Naive thymus-derived CD4-positive, alpha-beta T cell (primary cell): Measurements from ENCODE around the gene PYDC2. TPM values are rescaled to one million over a fixed set of nuclear protein-coding genes. Genes with fewer than 3 reads are reported as not detected.

Source experiments
- ATAC-seq: fragments of 150-1000 bp; cut with Tn5 transposase; 2 replicates; pipeline ENCODE4 v1.10.0; 2021; ENCODE audit warnings: mild to moderate bottlenecking, moderate library complexity
- CTCF ChIA-PET: fragments of 350-600 bp; sonication (Branson Sonifier 250); formaldehyde crosslinking; loops from one replicate; lab custom pipeline; 2021; ENCODE audit warnings: antibody characterized with exemption; lab: Charles Lee
- POLR2A ChIA-PET: fragments of 350-600 bp; sonication (Branson Sonifier 250); formaldehyde crosslinking; loops from one replicate; lab custom pipeline; 2021; ENCODE audit warnings: antibody characterized with exemption, inconsistent platforms; lab: Charles Lee
- DNase-seq, 9 donors: peaks; one replicate each; pipeline versions ENCODE4 v3.0.0 to v3.0.0-alpha.2; 2020 to 2022; ENCODE audit warnings: mixed read lengths in 1 of 9
- H3K27ac ChIP-seq: one replicate; pipeline ENCODE4 v1.7.0; 2013; ENCODE audit warnings: mild to moderate bottlenecking, low read depth, low read length, moderate library complexity
- H3K27me3 ChIP-seq, 2 donors: one replicate each; pipeline ENCODE4 v1.7.0; 2013; ENCODE audit warnings: low read length in 2 of 2, mild to moderate bottlenecking in 2 of 2, moderate library complexity in 2 of 2; ENCODE audit not compliant: control insufficient read depth in 2 of 2, insufficient read depth in 2 of 2
- H3K36me3 ChIP-seq, 3 experiments: 1 replicate in 2 of 3; 2 replicates in 1 of 3; pipeline ENCODE4 v1.7.0; 2013; ENCODE audit warnings: low read length in 3 of 3, mild to moderate bottlenecking in 3 of 3, moderate library complexity in 1 of 3; ENCODE audit not compliant: insufficient read depth in 3 of 3, control insufficient read depth in 2 of 3
- H3K4me1 ChIP-seq, 2 donors: one replicate each; pipeline ENCODE4 v1.7.0; 2013; ENCODE audit warnings: low read length in 2 of 2, mild to moderate bottlenecking in 2 of 2, moderate library complexity in 1 of 2; ENCODE audit not compliant: control insufficient read depth in 2 of 2, insufficient read depth in 2 of 2
- H3K4me3 ChIP-seq: 2 replicates; pipeline ENCODE4 v1.7.0; 2013; ENCODE audit warnings: mild to moderate bottlenecking, low read length
- H3K9me3 ChIP-seq, 3 experiments: 1 replicate in 2 of 3; 2 replicates in 1 of 3; pipeline ENCODE4 v1.7.0; 2013; ENCODE audit warnings: low read length in 3 of 3; ENCODE audit not compliant: control insufficient read depth in 2 of 3
- H3K27ac Mint-ChIP-seq, 9 donors: one replicate each; pipeline ENCODE4 v1.8.0; 2020 to 2022; ENCODE audit warnings: mixed read lengths in 9 of 9, mild to moderate bottlenecking in 8 of 9, moderate library complexity in 5 of 9, inconsistent platforms in 2 of 9
- H3K27me3 Mint-ChIP-seq, 5 donors: one replicate each; pipeline ENCODE4 v1.8.0; 2021 to 2022; ENCODE audit warnings: mixed read lengths in 5 of 5, mild to moderate bottlenecking in 1 of 5
- H3K36me3 Mint-ChIP-seq, 5 donors: one replicate each; pipeline ENCODE4 v1.8.0; 2020 to 2022; ENCODE audit warnings: mixed read lengths in 5 of 5, mild to moderate bottlenecking in 3 of 5, inconsistent platforms in 1 of 5
- H3K4me1 Mint-ChIP-seq, 7 donors: one replicate each; pipeline ENCODE4 v1.8.0; 2020 to 2022; ENCODE audit warnings: mixed read lengths in 7 of 7, mild to moderate bottlenecking in 3 of 7, inconsistent platforms in 1 of 7
- H3K4me3 Mint-ChIP-seq, 10 donors: one replicate each; pipeline ENCODE4 v1.8.0; 2020 to 2022; ENCODE audit warnings: mild to moderate bottlenecking in 10 of 10, mixed read lengths in 10 of 10, moderate library complexity in 6 of 10, inconsistent platforms in 2 of 10
- H3K9me3 Mint-ChIP-seq, 11 donors: one replicate each; pipeline ENCODE4 v1.8.0; 2020 to 2022; ENCODE audit warnings: mixed read lengths in 11 of 11, mild to moderate bottlenecking in 4 of 11, inconsistent platforms in 1 of 11, moderate library complexity in 1 of 11
- intact Hi-C, 2 donors: fragments of 100-400 bp; cut with micrococcal nuclease; formaldehyde crosslinking; loops; one replicate each; pipeline ENCODE4 v1.15.1; 2023
- polyA plus RNA-seq, 2 donors: library from polyadenylated mRNA; unstranded; fragments of 300-500 nt; fragmentation: Illumina TruSeq; gene quantifications; one replicate each; pipeline ENCODE4 v1.2.3, GENCODE V29; 2021
- total RNA-seq, 6 experiments: library from RNA in 5 of 6; stranded (reverse) in 5 of 6; gene quantifications; 1 replicate in 5 of 6; 2 replicates in 1 of 6; pipeline ENCODE4 v1.2.3 and lab custom pipeline; 2021 to 2026

The PYDC2 gene
- total and polyA plus RNA-seq, 7 experiments from 2014 or later, result not detected

- Histone ChIP-seq H3K36me3 (no peaks in the 10 kb centered on the region), H3K4me1 (no peaks in the 10 kb centered on the region), H3K9me3 (no peaks in the 10 kb centered on the region), H3K27me3 (no peaks in the 10 kb centered on the region), H3K4me3 (no peak overlapping the region), H3K27ac (no peak overlapping the region)
- peaks cover 0 to 2% (median 0%) of the 10 kb centered on the region in 7 donors for H3K4me1 Mint-ChIP-seq
- peaks cover 0 to 8% (median 0%) of the 10 kb centered on the region in 11 donors for H3K9me3 Mint-ChIP-seq
- H3K4me3 Mint-ChIP-seq, result no peak overlapping the region
- intact Hi-C loops, result no loop called here
- ATAC-seq, result no peak
- peaks cover 0 to 4% (median 0%) of the 10 kb centered on the region in 5 donors for H3K27me3 Mint-ChIP-seq
- no peak overlapping the region for H3K27ac Mint-ChIP-seq
- no peaks in the 10 kb centered on the region for H3K36me3 Mint-ChIP-seq
- DNase-seq, result no peak
- ChIA-PET CTCF (no interaction called here), POLR2A (no interaction called here)
Measured at GRCh38 chr3:191424881-191425280, 36.1 kb upstream of the PYDC2 start.

DNA sequence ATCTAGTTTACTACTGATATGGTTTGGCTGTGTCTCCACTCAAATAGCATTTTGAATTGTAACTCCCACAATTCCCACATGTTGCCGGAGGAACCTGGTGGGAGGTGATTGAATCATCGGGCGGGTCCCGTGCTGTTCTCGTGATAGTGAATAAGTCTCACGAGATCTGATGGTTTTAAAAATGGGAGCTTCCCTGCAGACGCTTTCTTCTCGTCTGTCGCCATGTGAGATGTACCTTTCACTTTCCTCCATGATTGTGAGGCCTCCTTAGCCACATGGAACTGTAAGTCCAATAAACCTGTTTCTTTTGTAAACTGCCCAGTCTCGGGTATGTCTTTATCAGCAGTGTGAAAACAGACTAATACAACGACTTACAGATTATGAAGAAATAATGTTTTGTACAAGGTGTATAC lies 35.6 kb upstream of the PYDC2 start:
- ChIA-PET POLR2A (no interaction called here), CTCF (no interaction called here)
- Mint-ChIP-seq H3K4me1 (peaks cover 0 to 2% (median 0%) of the 10 kb centered on the region in 7 donors), H3K27me3 (peaks cover 0 to under 1% (median 0%) of the 10 kb centered on the region in 5 donors), H3K36me3 (no peaks in the 10 kb centered on the region), H3K27ac (no peak overlapping the region), H3K9me3 (peaks cover 0 to 11% (median 0%) of the 10 kb centered on the region in 11 donors), H3K4me3 (no peak overlapping the region)
- Histone ChIP-seq H3K27me3 (no peaks in the 10 kb centered on the region), H3K36me3 (no peaks in the 10 kb centered on the region), H3K27ac (no peak overlapping the region), H3K9me3 (no peaks in the 10 kb centered on the region), H3K4me3 (no peak overlapping the region), H3K4me1 (no peaks in the 10 kb centered on the region)
- DNase-seq (no peak), ATAC-seq (no peak)
- intact Hi-C loops, result no loop called here

DNA sequence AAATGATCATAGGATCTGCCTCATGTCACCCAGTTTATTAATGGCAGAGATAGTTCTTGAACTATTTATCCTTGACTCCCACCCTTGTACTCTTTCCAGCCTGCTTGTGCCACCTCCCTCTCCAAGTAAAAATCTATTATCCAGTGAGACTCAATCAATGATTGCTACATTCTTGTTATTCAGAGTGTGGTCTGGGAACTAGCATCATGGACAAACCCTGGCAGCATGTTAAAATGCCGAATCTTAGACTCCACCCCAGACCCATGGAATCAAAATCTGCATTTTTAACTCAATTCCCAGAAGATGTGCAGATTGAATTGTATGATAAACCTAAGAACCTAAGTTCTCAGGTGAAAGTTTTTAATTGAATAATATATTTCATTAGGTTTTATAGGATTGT lies 34.7 kb upstream of the PYDC2 start:
- no peak for ATAC-seq
- CTCF ChIA-PET, result no interaction called here
- Mint-ChIP-seq H3K27ac (no peak overlapping the region), H3K4me3 (no peak overlapping the region), H3K4me1 (peaks cover 0 to 2% (median 0%) of the 10 kb centered on the region in 7 donors), H3K36me3 (no peaks in the 10 kb centered on the region), H3K27me3 (no peaks in the 10 kb centered on the region), H3K9me3 (peaks cover 0 to 18% (median 3%) of the 10 kb centered on the region in 11 donors)
- H3K9me3 ChIP-seq, result no peaks in the 10 kb centered on the region
- POLR2A ChIA-PET, result no interaction called here
- no peaks in the 10 kb centered on the region for H3K36me3 ChIP-seq
- no peak overlapping the region for H3K27ac ChIP-seq
- intact Hi-C loops, result no loop called here
- no peak overlapping the region for H3K4me3 ChIP-seq
- H3K4me1 ChIP-seq, result no peaks in the 10 kb centered on the region
- no peaks in the 10 kb centered on the region for H3K27me3 ChIP-seq
- no peak for DNase-seq

GRCh38 chr3:191428177-191428576 lies 32.8 kb upstream of the PYDC2 start:
- Histone ChIP-seq H3K27me3 (no peaks in the 10 kb centered on the region), H3K9me3 (no peaks in the 10 kb centered on the region), H3K27ac (no peak overlapping the region), H3K36me3 (no peaks in the 10 kb centered on the region), H3K4me1 (no peaks in the 10 kb centered on the region), H3K4me3 (no peak overlapping the region)
- Mint-ChIP-seq H3K4me3 (no peak overlapping the region), H3K4me1 (peaks cover 0 to 2% (median 0%) of the 10 kb centered on the region in 7 donors), H3K36me3 (no peaks in the 10 kb centered on the region), H3K9me3 (peaks cover 0 to 21% (median 3%) of the 10 kb centered on the region in 11 donors), H3K27ac (no peak overlapping the region), H3K27me3 (no peaks in the 10 kb centered on the region)
- CTCF ChIA-PET, result no interaction called here
- DNase-seq (no peak), ATAC-seq (no peak)
- POLR2A ChIA-PET, result no interaction called here
- intact Hi-C loops, result no loop called here

GRCh38 chr3:191430103-191430502 lies 30.9 kb upstream of the PYDC2 start:
- H3K27ac Mint-ChIP-seq, result no peak overlapping the region
- POLR2A ChIA-PET, result no interaction called here
- Histone ChIP-seq H3K4me3 (no peak overlapping the region), H3K9me3 (no peaks in the 10 kb centered on the region), H3K27ac (no peak overlapping the region), H3K36me3 (no peaks in the 10 kb centered on the region), H3K27me3 (no peaks in the 10 kb centered on the region), H3K4me1 (no peaks in the 10 kb centered on the region)
- CTCF ChIA-PET, result no interaction called here
- peaks cover 0 to 2% (median 0%) of the 10 kb centered on the region in 7 donors for H3K4me1 Mint-ChIP-seq
- H3K9me3 Mint-ChIP-seq, result peaks cover 0 to 21% (median 3%) of the 10 kb centered on the region in 11 donors
- intact Hi-C loops, result no loop called here
- H3K4me3 Mint-ChIP-seq, result no peak overlapping the region
- H3K27me3 Mint-ChIP-seq, result no peaks in the 10 kb centered on the region
- H3K36me3 Mint-ChIP-seq, result no peaks in the 10 kb centered on the region
- no peak for ATAC-seq
- DNase-seq, result no peak

DNA sequence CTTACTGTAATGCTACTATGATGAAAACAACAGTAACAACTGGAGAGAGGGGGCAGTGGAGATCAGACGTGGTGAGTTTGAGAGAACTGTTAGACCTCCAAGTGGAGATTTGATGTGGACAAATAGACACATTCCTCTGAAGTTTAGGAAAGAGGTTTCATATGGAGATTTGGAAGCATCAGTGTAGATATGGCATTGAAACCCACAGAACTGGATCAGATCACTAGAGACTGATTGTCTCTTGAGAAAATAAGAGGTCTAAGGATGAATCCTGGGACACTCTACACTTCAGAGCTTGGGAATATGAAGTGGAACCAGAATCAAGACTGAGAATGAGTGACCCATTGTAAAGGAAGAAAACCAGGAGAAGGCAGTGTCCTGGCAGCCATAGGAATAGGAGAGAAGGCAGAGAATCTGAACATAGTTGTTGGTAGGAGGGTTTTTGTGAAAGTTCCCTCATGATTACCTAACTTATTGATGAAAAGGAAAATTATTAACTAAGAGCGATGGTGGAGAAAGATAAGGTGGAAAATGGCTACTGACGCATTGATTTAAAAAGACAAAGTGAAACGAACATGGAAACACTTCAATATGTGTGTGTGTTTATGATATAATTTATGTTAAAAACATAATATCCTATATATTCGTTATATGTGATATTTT lies 29.7 kb upstream of the PYDC2 start:
- POLR2A ChIA-PET, result no interaction called here
- Histone ChIP-seq H3K9me3 (no peaks in the 10 kb centered on the region), H3K36me3 (no peaks in the 10 kb centered on the region), H3K27ac (no peak overlapping the region), H3K4me3 (no peak overlapping the region), H3K4me1 (no peaks in the 10 kb centered on the region), H3K27me3 (no peaks in the 10 kb centered on the region)
- DNase-seq (no peak), ATAC-seq (no peak)
- H3K4me3 Mint-ChIP-seq, result no peak overlapping the region
- H3K9me3 Mint-ChIP-seq, result peaks cover 0 to 21% (median 3%) of the 10 kb centered on the region in 11 donors
- peaks cover 0 to 1% (median 0%) of the 10 kb centered on the region in 7 donors for H3K4me1 Mint-ChIP-seq
- no peaks in the 10 kb centered on the region for H3K27me3 Mint-ChIP-seq
- intact Hi-C loops, result no loop called here
- no peaks in the 10 kb centered on the region for H3K36me3 Mint-ChIP-seq
- CTCF ChIA-PET, result no interaction called here
- H3K27ac Mint-ChIP-seq, result no peak overlapping the region

DNA sequence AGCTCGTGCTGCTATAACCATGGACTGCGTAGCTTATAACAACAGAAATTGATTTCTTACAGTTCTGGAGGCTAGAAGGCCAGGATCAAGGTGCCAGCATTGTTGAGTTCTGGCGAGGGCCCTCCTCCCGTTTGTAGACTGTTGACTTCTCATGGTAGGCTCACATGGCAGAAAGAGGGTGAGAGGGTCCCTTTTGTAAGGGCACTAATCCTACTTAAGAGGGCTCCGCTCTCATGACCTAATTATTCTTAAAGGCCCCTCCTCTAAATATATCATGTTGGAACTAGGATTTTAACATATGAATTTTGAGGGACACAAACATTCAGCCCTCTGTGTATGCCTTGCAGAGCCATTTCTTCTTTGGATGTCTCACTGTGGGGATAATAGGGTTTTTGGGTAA lies 28.8 kb upstream of the PYDC2 start:
- Histone ChIP-seq H3K27me3 (no peaks in the 10 kb centered on the region), H3K9me3 (no peaks in the 10 kb centered on the region), H3K4me1 (no peaks in the 10 kb centered on the region), H3K27ac (no peak overlapping the region), H3K4me3 (no peak overlapping the region), H3K36me3 (no peaks in the 10 kb centered on the region)
- Mint-ChIP-seq H3K27me3 (no peaks in the 10 kb centered on the region), H3K27ac (no peak overlapping the region), H3K9me3 (peaks cover 0 to 21% (median 3%) of the 10 kb centered on the region in 11 donors), H3K4me1 (no peaks in the 10 kb centered on the region), H3K36me3 (no peaks in the 10 kb centered on the region), H3K4me3 (no peak overlapping the region)
- DNase-seq (no peak), ATAC-seq (no peak)
- intact Hi-C loops, result no loop called here
- ChIA-PET POLR2A (no interaction called here), CTCF (no interaction called here)
